GM12873 (cell line): ENCODE measurements around the gene SLC25A12.

ENCODE experiments used
- TF ChIP-seq, protein P1 (sequence below): IDR thresholded peaks from 2 replicates; pipeline ENCODE4 v1.5.1; 2012; ENCODE audit warnings: low read depth, mild to moderate bottlenecking, moderate library complexity, low read length, control low read depth; ENCODE audit not compliant: insufficient read depth; ENCODE audit errors: missing control alignments

The SLC25A12 gene

DNA sequence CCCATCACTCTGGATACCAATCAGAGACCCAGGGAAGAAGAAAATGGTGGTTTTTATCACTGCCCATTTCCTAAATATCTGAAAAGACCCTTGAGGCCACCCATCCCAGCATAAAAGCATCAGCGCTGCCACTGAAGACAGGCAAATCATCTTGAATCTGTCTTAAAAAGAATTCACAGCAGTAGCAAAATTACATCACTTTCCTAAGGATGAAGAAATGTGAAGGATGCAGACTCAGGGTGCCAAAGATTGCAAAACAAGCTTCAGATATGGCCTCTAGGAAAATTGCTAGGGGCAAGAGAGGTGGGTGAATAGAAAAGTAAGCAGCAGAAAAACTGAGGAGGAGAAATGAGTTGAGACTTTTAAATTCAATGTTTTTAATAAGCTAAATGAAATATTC is 70.0 kb downstream of the SLC25A12 start:
- TF ChIP-seq, protein P1, sequence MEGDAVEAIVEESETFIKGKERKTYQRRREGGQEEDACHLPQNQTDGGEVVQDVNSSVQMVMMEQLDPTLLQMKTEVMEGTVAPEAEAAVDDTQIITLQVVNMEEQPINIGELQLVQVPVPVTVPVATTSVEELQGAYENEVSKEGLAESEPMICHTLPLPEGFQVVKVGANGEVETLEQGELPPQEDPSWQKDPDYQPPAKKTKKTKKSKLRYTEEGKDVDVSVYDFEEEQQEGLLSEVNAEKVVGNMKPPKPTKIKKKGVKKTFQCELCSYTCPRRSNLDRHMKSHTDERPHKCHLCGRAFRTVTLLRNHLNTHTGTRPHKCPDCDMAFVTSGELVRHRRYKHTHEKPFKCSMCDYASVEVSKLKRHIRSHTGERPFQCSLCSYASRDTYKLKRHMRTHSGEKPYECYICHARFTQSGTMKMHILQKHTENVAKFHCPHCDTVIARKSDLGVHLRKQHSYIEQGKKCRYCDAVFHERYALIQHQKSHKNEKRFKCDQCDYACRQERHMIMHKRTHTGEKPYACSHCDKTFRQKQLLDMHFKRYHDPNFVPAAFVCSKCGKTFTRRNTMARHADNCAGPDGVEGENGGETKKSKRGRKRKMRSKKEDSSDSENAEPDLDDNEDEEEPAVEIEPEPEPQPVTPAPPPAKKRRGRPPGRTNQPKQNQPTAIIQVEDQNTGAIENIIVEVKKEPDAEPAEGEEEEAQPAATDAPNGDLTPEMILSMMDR, result no peak

DNA sequence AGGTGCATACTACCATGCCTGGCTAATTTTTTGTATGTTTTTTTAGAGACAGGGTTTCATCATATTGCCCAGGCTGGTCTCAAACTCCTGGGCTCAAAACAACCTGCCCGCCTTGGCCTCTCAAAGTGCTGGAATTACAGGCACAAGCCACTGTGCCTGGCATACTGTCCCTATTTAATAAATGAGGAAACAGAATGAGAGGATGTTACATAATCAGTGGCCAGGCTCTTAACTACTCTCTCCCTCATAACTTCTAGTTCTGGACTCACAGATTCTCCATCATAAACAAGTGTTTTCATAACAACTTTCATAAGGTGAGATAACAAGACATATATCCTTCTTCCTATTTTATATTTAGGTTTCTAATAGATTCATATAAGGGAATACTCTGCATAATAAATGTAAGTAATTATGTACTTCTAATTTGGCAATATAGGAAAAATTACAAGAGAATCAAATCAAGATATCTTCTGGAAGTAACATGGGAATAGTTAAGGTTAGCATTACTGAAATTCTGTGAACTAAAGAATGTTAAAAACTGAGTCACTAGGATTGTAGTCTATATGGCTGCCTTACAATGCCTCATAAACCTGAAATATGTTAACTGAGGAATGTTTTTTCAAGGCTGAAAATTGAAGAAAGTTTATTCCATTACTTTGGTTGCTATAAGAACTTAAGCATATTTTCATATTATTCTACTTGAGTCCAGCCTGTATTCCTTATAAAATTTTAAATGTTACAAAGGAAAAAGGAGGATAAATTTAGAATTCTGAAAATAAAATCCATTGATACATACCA is 71.3 kb downstream of the SLC25A12 start:
- TF ChIP-seq, protein P1, result no peak

DNA sequence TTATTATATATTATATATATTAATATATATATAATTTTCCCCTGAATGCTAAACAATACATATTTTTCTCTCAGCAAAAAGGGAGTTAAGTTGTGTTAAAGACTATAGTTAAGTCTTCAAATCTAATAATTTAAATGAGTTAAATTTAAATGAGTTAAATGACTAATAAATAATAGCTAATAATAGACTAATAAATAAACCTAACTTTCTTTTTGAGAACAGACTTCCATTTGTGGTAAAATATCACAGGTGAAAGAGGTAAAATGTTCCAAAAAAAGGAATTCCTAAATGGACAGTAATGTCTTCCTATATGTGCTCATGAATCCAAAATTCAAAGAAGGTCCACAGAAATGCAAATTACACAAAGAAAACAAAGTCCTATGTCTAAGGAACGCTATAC is 74.6 kb downstream of the SLC25A12 start:
- TF ChIP-seq, protein P1, result no peak

DNA sequence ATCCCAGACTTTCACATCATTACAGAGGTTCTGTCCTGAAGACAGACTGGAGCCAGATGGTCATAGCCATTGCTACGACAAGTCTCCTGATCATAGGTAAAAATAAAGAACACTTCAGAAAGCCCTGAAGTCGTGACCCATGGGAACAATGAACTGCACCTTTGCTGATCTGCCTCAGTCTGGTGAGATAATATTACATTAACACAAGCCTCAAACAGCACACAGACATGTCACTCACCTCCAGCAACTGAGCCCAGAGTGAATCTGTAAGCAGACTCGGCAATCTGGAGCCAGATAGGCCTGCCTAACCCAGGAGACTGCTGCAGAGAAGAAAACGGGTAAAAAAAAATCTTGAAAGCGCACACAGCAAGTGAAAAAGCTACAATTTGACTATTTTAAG is 79.2 kb downstream of the SLC25A12 start:
- TF ChIP-seq, protein P1, result no peak

DNA sequence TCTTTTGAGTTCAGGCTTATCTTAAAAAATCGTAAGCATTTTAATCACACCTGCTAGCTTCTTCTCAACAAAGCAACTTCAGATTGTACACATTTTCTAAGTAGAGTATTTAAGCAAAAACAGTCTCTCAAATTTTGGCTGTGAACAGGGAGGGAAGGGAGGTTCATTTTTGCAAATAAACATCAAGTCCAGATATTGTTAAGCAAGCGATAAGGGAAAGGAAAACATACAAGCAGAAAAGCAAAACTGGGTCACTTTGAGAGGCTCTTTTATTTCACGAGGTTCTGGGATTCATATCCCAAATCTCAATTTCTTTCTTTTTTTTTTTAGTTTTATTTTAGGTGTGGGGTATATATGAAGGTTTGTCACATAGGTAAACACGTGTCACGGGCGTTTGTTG is 79.9 kb downstream of the SLC25A12 start:
- TF ChIP-seq, protein P1, result no peak

DNA sequence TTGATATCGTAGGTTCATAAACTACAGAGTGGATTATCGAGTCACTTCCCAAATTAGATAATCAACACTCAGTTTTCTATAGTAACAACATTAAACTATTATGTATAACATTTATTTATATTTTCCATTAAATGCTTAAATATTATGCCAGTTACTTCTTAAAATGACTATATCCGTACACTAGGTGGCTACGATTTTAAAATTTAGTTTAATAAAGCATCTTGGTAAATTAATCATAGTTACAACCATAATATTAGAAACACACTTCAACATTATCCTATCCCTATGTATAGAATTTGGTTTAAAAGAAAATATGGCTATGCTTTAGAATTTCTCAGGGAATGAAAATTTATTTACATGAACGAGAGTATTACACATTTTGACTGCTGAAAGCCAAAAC is 80.3 kb downstream of the SLC25A12 start:
- TF ChIP-seq, protein P1, result no peak

DNA sequence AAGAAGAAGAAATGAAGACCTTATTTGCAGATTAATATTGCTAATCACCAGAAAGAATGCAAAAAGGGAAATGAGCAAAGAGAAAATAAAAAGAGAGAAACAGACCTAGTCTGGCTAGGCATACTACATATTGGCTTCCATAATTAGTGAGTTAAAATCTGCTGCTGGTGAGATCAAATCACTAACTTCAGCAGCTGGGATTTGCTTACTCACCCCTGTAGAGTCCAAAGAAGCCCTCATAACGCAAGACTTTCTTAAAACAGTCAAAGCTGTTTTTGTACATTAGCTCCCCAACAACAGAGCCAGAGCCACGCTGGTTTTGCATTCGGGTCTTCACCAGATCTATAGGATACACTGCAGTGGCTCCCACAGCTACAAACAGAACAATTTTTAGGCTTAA is 80.9 kb downstream of the SLC25A12 start:
- TF ChIP-seq, protein P1, result no peak
